ENCODE measurements around the gene PLXDC2.

Gene PLXDC2

DNA sequence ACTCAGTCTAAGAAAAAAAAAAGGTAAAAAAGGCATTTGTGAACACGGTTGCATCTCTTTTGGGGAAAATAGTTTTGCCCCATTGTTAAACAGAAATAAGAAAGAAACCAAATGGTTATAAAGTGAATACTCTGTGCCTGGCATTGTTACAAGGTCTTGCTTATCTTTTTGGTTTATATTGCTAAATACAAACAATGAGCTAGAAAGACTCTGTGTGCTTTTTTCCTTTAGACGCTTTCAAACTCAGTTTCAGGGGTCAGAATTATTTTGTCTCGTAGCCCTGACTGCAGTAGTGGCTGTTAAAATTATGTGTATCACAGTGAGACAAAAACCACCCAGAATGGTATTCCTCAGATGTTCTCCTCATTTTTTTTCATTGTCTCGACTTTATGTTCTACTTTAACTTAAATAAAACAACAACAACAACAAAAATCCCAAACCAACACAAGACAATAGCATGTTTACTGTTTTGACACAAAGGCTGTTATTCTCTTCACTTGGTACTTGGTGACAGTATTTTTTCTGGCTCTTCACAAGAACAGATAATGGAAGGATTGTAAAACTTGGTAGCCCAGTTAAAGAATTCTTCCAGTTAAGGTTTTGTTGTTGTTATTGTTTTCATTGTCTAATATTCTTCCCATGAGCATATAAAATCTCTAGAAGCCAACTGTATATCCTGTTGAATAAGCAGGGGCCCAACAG is 190.1 kb downstream of the PLXDC2 start:
- no peak for TF ChIP-seq CTCF (IDR thresholded peaks at IDR 0.05; ENCODE audit: insufficient read depth, low read depth, low read length, missing control alignments)
- DNase-seq (ENCODE audit: low read depth) = no peak
- no peak overlapping the region for H3K4me3 ChIP-seq (ENCODE audit: low read length)

DNA sequence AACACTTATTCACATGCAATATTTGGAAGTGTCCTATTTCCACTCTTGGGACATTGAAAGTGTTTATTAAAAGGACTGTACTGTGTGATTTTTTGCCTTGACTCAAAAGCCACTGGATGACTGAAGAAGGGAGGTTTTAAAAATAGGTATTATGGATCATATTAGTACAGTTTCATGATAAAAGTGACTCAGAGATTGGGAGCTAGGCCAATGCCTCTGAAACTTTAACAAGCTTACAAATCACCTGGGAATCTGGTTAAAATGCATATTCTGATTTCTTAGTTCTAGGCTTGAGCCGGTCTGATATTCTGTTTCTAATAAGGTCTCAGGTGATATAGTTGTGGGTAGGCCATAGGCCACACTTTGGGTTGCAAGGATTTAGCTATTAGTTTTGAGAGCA is 191.2 kb downstream of the PLXDC2 start:
- H3K4me3 ChIP-seq (ENCODE audit: low read length) = no peak overlapping the region
- no peak for TF ChIP-seq CTCF (IDR thresholded peaks at IDR 0.05; ENCODE audit: insufficient read depth, low read depth, low read length, missing control alignments)
- DNase-seq (ENCODE audit: low read depth) = peak; percentile 54

- no peak for TF ChIP-seq CTCF (IDR thresholded peaks at IDR 0.05; ENCODE audit: insufficient read depth, low read depth, low read length, missing control alignments)
- no peak for DNase-seq (ENCODE audit: low read depth)
- H3K4me3 ChIP-seq (ENCODE audit: low read length) = no peak overlapping the region
Observed at GRCh38 chr10:20013991-20014750, 197.9 kb downstream of the PLXDC2 start.

DNA sequence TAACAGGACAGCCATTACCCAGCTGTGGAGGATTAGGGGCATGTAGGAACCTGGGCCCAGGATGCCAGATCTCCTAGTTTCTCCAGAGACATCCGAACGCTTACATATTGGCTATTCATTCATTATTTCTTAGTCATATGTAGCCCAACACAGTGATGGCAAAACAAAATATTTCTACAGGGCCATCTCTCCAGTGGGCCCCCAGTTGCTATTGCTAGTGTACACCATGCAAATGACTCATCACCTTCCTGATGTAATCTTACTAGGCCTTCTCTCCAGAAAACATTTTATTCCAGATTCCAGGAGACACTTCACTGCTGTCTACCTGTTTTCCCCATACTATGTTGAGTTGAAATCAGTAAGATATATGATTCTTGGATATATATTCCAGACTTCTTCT is 201.7 kb downstream of the PLXDC2 start:
- no peak for TF ChIP-seq CTCF (IDR thresholded peaks at IDR 0.05; ENCODE audit: insufficient read depth, low read depth, low read length, missing control alignments)
- H3K4me3 ChIP-seq (ENCODE audit: low read length) = no peak overlapping the region
- peak; percentile 36 for DNase-seq (ENCODE audit: low read depth)

DNA sequence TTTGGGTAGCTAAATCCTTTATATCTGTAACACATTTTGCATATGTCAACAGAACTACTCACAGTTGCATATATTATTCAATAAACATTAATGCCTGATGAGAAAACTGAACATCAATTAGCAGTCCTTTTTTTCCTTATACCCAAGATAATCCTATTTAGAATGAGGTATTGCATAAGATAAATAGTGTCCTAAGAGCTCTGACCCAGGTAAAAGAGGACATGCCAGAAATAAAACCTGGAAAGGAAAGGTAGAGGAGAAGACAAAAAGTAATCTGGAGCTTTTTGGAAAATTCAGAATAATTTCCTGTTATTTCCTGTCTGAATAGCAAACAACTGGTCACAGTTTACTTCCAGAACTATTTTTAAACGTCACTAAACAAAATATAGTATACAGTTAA is 204.4 kb downstream of the PLXDC2 start:
- DNase-seq (ENCODE audit: low read depth) = no peak
- no peak for TF ChIP-seq CTCF (IDR thresholded peaks at IDR 0.05; ENCODE audit: insufficient read depth, low read depth, low read length, missing control alignments)
- no peak overlapping the region for H3K4me3 ChIP-seq (ENCODE audit: low read length)

DNA sequence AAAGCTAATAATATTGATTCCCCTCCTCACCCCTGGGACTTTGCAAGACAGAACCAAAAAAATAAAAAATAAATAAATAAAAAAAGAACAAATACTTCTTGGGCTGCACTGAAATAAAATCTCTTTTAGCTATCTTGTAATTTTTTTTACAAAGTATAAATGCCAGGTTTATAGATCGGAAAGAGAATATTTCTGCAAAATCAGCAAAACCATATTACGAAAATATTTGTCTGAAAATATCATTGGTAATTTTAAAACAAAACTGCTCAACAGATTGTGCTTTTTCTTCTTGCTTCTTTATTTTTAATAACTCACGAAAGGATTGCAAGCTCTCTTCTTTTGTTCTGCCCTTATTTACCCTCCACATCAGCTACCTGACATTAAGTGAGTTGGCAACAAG is 213.3 kb downstream of the PLXDC2 start:
- DNase-seq (ENCODE audit: low read depth) = no peak
- no peak overlapping the region for H3K4me3 ChIP-seq (ENCODE audit: low read length)
- no peak for TF ChIP-seq CTCF (IDR thresholded peaks at IDR 0.05; ENCODE audit: insufficient read depth, low read depth, low read length, missing control alignments)

All from epithelial cell of esophagus (primary cell).